GM13977 (cell line): Measurements from ENCODE around the gene VARS1.
"Not testable (repeated sequence)": the region's sequence is repeated elsewhere in the genome, so short reads cannot be mapped to it uniquely, and the experiment has no call there.

Experiments
- DNase-seq: peaks from one replicate; pipeline ENCODE4 v3.0.0; 2012; ENCODE audit warnings: low spot score
- CTCF ChIP-seq: IDR thresholded peaks from 2 replicates; pipeline ENCODE4 v1.5.1; 2012; ENCODE audit warnings: mild to moderate bottlenecking, control low read depth; ENCODE audit not compliant: insufficient read depth; ENCODE audit errors: extremely low read depth, missing control alignments
- in situ Hi-C: fragments of 300-500 bp; cut with MboI; formaldehyde crosslinking; loops from one replicate; pipeline ENCODE4 v1.12.0; 2022; ENCODE audit warnings: low sequenced_read_pairs, low pct_unique_long_range_greater_than_20kb, mixed read lengths, inconsistent platforms; ENCODE audit not compliant: unreplicated experiment

VARS1 gene

GRCh38 chr6:31811645-31812044 is 16.1 kb upstream of the VARS1 start:
- no peak for TF ChIP-seq CTCF
- in situ Hi-C loops: no loop called here
- no peak for DNase-seq

DNA sequence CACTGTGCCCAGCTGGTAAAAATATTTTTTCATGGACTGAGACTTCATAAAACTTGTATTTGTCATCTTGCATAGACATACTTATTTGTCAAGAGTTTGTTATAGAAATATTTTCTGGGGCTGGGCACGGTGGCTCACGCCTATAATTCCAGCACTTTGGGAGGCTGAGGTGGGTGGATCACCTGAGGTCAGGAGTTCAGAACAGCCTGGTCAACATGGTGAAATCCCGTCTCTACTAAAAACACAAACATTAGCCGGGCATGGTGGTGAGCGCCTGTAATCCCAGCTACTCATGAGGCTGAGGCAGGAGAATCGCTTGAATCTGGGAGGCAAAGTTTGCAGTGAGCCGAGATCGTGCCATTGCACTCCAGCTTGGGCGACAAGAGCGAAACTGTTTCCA is 13.0 kb upstream of the VARS1 start:
- DNase-seq, in situ Hi-C loops: not testable (repeated sequence)

DNA sequence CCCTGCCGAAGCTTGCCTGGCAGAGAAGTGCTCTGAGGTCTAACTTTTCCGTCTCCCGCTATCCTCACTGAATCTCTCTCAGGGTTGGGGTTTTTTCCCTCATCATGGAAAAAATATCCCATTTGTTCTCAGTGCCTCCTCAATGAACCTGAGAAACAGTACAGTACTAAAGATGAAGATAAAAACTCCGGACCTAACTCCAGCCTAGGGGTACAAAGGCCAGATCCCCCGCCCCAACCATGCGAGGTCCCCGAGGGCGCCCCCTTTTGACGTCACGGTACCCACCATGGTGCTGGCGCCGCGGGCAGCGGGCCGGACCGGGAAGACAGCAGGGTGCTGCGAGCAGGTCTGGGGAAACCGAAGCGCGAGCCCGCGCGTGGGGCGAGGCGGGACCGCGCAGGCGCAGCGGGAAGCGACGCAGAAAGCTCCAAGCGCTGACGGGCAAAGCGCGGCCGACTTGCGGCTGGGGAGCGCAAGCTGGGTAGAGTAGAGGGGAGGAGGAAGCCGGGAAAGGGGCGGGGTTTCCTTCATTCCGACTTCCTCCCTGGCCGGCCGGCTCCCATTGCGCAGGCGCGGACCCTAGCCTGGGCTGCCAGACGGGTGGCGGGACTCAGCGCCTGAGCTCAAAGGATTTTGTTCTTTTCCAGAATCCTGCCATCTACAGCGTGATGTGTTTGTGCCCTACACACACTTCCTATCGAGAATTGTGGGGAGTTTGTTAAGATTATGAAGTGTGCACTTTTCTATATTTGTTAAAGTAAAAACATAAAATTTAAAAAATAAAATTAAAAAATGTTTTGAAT is 11.1 kb upstream of the VARS1 start, which contains the start of gene LSM2:
TSS of gene LSM2 (minus strand) at position 497 of the 803 bp plus-strand sequence. CDS start at position 288, 209 bp downstream.
- DNase-seq: peak; percentile 99
- in situ Hi-C loops: no loop called here
- TF ChIP-seq CTCF: peak; percentile 44

GRCh38 chr6:31805939-31806469 is 10.5 kb upstream of the VARS1 start:
- TF ChIP-seq CTCF: no peak
- in situ Hi-C loops: no loop called here

DNA sequence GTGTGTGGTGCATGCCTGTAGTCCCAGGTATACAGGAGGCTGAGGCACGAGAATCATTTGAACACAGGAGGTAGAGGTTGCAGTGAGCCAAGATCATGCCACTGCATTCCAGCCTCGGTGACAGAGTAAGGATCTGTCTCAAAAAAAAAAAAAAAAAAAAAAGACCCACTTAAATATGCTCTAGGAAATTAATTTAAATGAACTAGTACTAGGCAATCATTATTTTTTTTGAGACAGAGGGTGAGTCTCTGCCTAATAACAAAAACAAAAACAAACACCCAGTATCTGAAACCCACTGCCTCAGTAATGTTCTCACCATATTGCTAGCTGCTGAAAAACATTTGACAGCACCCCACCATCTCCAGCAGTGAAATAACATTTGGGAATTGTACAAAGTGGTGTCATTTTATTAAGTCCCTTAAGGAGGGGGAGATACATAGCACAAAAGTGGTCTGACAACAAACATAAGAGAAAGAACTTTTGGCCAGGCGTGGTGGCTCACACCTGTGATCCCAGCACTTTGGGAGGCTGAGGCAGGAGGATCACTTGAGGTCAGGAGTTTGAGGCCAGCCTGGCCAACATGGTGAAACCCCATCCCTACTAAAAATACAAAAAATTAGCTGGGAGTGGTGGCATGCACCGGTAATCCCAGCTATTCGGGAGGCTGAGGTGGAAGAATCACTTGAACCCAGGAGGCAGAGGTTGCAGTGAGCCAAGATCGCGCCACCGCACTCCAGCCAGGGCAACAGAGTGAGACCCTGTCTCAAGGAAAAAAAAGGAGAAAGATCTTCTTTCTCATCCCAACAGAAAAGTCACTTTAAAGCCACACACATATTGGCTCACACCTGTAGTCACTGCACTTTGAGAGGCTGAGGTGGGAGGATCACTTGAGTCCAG is 5.7 kb upstream of the VARS1 start:
- DNase-seq, in situ Hi-C loops: not testable (repeated sequence)

More at GRCh38 chr6:31805939-31806469, 10.5 kb upstream of the VARS1 start:
- no peak for DNase-seq

GRCh38 chr6:31799781-31800180 is 4.2 kb upstream of the VARS1 start:
- TF ChIP-seq CTCF: no peak
- in situ Hi-C loops: no loop called here
- DNase-seq: no peak

GRCh38 chr6:31797588-31797987 is 2.0 kb upstream of the VARS1 start:
- in situ Hi-C loops: no loop called here
- no peak for TF ChIP-seq CTCF
- no peak for DNase-seq
